ENCODE measurements around the gene ACIN1.

ACIN1 gene

GRCh38 chr14:23043754-23044153 lies 51.2 kb downstream of the ACIN1 start:
- DNase-seq = no peak
- no peak for ATAC-seq

DNA sequence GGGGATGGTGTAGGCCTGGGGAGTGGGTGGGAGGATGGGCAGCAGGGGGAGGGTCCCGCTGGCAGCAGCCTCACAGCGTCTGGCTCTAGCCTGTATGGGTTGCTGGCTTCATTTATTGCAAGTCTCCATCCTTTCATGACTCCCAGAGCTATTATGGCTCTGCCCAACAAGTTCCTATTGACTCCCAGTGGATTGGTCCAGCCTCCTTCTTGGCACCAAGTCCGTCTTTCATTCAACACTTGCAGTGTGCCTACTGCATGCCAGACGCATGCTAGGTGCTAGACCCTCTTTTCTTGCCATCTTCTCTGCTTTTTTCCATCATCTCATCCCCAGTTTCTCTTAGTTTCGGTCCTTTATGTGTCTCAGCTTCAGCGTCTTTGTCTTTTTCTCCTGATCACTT lies 51.8 kb downstream of the ACIN1 start:
- no peak for DNase-seq
- ATAC-seq = no peak

- DNase-seq (no peak), ATAC-seq (no peak)
Measured at GRCh38 chr14:23042162-23042965, 52.6 kb downstream of the ACIN1 start, which contains the start of gene PSMB11. Gene PSMB11, plus strand, starts transcription at chr14:23042212. Its CDS starts 14 bp downstream, at chr14:23042226.

DNA sequence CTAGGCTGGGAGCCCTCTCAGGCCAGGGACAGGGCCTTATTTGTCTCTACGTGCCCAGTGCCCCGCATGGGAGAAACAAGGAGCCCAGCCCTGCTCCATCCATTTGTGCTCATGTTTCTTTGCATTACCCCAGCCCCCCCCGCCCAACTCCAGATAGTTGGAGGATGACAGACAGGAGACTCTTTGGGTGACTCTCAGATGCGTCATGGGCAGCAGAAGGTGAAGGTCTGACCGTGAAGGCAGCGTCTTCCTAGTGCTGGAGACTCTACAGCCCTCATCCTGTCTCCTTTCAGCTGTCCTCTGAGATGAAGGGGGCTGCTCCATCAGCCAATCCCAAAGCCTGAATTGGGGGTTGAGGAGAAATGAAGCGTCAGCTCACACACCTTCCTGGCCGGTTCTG lies 53.2 kb downstream of the ACIN1 start:
- ATAC-seq (no peak), DNase-seq (no peak)

DNA sequence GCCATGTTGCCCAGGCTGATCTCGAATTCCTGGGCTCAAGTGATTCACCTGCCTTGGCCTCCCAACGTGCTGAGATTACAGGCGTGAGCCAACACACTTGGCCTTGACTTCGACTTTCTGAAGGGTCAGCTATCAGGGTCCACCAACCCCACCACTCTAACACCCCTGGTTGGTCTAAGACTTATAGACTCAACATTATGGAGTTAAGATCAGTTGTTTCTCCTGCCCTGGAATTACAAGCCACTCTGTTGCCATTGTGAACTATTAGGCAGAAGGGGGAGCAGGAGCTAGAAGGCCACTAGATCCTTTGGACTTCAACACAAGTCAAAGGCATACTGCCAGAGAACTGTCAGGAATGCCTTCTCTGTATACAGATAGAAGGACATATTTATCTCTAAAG lies 54.8 kb downstream of the ACIN1 start:
- ATAC-seq (no peak), DNase-seq (no peak)

- ATAC-seq = no peak
- no peak for DNase-seq
Measured at GRCh38 chr14:23035303-23036144, 59.4 kb downstream of the ACIN1 start.

DNA sequence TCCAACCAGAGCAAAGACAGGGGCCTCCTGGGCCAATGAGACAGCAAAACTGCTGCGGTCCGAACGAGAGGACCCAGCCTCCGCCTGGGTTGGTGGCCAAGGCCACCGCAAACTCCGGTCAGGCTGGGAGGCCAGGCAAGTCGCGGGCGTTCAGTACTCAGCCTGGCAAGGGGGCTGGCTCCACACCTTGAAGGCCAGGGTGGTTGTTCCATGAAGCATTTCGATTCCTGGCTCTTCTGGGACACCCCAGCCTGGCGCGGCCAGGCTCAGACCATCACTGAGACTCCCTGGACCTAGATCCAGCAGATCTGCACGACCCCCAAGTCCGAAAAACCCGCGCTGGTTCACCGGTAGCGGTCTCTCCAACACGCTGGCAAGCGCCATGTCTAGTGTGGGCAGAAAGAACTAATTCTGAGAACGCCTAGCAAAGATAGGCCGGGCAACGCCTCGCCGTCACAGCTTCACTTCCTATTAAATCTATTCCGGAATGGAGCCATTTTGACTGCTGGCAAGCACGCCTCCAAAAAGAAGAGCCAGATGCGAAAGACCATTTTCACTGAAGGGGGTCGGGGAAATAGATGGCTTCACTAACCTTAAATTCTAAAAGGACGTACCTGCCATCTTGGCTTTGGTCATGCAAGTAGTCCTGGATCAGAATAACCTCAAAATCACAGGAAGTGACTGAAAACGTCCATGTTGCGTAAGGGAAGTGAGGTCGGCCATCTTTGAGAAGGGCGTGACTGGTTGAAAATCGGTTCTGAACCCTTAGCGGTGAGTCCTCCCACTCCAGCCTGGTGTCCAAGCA lies 60.2 kb downstream of the ACIN1 start, which contains the start of gene PSMB5:
Gene PSMB5, minus strand, starts transcription at position 403 of the 805 bp plus-strand sequence. Its CDS starts 19 bp downstream, at position 384.
- ATAC-seq = peak; percentile 95

GRCh38 chr14:23033801-23034497 lies 61.0 kb downstream of the ACIN1 start:
- DNase-seq (no peak), ATAC-seq (no peak)

More for the DNA sequence above, 60.2 kb downstream of the ACIN1 start, which contains the start of gene PSMB5:
- peak; percentile 84 for DNase-seq

GRCh38 chr14:23033251-23033727 lies 61.6 kb downstream of the ACIN1 start:
- DNase-seq = no peak
- no peak for ATAC-seq

DNA sequence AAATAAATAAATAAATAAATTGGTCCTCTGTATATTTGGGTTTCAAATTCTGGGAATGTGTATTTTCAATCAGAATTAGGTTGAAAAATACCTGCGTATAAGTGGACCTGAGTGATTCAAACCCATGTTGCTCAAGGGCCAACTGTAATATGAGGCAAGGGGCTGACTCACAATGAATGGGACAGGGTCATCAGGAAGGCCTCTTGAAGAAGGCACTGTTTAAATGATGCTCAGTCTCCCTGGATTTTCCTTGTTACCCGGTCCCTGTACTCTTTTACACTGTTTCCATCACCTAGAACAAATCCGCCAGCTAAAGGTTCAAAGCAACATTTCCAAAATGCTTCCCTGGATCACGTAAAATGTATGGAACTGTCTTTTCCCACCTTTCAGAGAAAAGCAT lies 64.0 kb downstream of the ACIN1 start:
- no peak for DNase-seq

DNA sequence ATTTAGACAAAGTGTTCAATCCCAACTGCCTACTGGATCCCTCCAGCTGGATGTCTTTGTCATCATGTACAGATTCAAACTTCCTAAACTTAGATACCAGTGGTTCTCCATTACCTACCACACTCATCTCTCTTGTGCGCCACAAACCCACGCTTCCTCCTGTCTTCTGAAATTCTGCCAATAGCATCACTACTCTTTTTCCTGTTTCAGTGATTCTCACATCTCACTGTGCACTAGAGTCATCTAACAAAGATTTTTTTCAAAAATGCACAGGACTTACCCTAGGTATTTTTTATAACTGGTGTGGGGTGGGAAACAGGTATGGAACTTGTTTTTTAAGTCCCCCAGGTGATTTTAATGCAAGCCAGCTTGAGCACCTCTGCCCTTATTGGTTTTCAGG lies 66.1 kb downstream of the ACIN1 start:
- peak; percentile 26 for ATAC-seq
- no peak for DNase-seq

More for the DNA sequence above, 64.0 kb downstream of the ACIN1 start:
- no peak for ATAC-seq

GRCh38 chr14:23025151-23025814 lies 69.7 kb downstream of the ACIN1 start:
- no peak for DNase-seq
- peak; percentile 68 for ATAC-seq

DNA sequence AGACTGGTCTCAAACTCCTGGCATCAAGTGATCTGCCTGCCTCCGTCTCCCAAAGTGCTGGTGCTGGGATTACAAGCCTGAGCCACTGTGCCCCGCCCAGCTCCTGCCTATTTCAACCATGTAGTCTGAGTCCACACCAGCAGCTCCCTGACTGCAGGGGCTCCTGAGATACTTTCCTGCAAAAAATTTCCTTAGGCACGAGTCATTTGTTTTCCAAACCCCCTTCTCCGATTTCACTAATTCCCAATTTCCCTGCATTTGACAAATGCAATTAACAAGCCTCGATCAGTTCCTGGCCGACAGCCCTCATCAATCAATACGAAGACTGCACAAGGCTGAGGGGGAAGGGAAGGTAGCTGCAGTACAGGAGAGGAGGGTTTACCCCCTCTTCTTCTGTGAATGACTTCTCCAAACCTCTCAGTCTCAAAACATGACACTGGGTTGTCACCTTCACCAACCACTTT lies 70.3 kb downstream of the ACIN1 start:
- no peak for DNase-seq
- ATAC-seq = peak; percentile 21

DNA sequence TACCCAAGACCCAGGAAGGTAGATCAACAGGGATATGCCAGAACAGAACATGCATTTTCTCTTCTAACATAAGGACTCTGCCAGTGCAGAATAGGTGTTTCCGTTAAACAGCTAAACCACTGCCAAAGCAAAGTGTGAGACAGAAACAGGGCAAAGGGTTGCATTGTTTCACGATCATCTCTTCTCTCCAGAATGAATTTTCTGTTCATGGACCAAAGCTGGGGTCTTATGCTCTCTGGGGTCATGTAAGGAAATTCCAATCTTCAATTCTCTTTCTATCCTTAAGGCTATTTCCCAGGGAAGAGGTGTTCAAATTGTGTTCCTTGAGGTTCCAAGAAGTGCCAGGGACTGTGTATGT lies 71.2 kb downstream of the ACIN1 start:
- ATAC-seq (no peak), DNase-seq (no peak)

- no peak for DNase-seq
- ATAC-seq = no peak
Measured at GRCh38 chr14:23023022-23023794, 71.7 kb downstream of the ACIN1 start.

DNA sequence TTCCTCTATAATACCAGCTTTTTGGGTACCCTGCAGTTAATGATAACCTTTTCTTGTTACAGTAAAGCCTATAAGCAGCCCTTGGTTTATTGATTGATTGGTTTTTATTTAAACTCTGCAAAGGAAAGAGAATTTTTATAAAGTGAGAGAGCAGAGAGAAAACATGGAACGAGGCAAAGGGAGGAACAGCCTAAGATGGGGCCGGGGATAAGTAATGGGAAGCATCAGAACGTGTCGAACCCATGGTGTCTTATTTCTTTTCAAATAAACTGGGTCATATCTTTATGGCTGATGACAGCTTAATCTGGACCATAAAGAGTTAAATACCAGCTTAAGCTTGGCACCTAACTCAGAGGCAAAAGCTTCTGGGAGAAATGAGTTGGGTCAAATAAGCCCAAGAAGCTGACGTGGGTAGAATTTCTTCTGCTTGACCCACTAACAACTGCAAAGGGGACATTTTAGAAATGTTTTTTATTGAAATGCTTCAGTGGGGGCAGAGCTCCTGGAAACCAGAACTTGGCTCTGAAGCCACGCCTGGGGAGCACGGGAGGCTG lies 73.0 kb downstream of the ACIN1 start:
- no peak for DNase-seq
- ATAC-seq = no peak

- no peak for ATAC-seq
Measured at GRCh38 chr14:23021434-23021833, 73.5 kb downstream of the ACIN1 start.

DNA sequence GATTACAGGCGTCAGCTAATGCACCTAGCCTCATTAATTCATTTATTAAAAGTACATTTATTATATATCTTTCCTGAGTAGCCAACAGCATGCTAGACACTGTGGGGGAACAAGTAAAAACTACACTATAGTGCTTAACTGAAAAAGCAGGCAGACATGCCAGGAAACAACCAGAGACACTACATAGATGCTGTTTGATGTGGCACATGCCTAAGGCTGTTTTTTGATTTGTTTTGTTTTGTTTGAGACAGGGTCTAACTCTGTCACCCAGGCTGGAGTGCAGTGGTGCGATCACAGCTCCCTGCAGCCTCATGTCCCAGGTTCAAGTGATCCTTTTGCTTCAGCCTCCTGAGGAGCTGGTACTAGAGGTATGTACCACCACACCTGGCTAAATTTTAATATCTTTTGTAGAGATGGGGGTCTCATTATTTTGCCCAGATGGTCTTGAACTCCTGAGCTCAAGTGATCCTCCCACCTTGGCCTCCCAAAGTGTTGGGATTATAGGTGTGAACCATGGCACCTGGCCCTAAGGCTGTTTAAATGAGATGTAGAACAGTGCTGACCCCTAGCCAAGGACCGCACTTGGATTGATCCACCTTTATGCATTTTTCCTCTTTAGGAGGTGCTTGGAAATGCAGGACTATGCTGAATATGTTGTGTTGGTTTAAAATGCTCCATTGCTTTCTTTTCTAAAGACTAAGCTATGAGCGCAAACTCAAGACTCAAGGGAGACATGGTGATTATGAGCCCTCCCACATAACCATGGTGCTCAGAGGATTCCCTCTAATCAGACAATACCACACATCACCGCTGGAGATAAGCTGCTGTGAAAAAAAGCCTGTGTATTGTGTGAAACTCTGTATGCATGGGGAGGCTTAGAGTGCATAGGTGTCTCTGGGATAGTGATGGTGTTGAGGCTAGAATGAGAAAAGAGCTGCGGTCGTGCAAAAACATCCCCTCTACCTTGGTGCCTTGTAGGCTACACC lies 74.5 kb downstream of the ACIN1 start:
- DNase-seq = no peak
- no peak for ATAC-seq

More at GRCh38 chr14:23021434-23021833, 73.5 kb downstream of the ACIN1 start:
- no peak for DNase-seq
